A673 (cell line): ENCODE data around the gene FRMD4A. TPM values are rescaled to one million over a fixed set of nuclear protein-coding genes. Genes with fewer than 3 reads are reported as not detected.

Experiments
- BruUV-seq: library from RNA; stranded (reverse); fragments of 400-500 nt; replicated peaks from 2 replicates; lab custom pipeline; 2021; lab: Mats Ljungman, UMichigan
- CTCF ChIA-PET: fragments of 300-600 bp; sonication (Branson Sonifier 250); formaldehyde crosslinking; loops from one replicate; lab custom pipeline; 2022; ENCODE audit warnings: antibody characterized with exemption; lab: Charles Lee
- POLR2A ChIA-PET: fragments of 300-600 bp; sonication (Branson Sonifier 250); formaldehyde crosslinking; loops from one replicate; lab custom pipeline; 2022; ENCODE audit warnings: antibody characterized with exemption; ENCODE audit not compliant: low non-redundant PET; lab: Charles Lee
- DNase-seq: peaks from one replicate; pipeline ENCODE4 v3.0.0-alpha.2; 2015; ENCODE audit warnings: low spot score
- H3K27ac ChIP-seq: fragments of 200-600 bp; sonication (generic); 2 replicates; pipeline ENCODE4 v1.5.1; 2016; ENCODE audit warnings: mixed run types, low read depth, mild to moderate bottlenecking, mixed read lengths, antibody characterized with exemption, low read length; ENCODE audit not compliant: poor library complexity, severe bottlenecking
- H3K27me3 ChIP-seq: fragments of 200-600 bp; sonication (generic); replicated peaks from 2 replicates; pipeline ENCODE4 v1.6.1; 2017; ENCODE audit warnings: mixed run types, low read depth, mild to moderate bottlenecking, mixed read lengths, antibody characterized with exemption, low read length; ENCODE audit not compliant: insufficient read depth, poor library complexity
- H3K36me3 ChIP-seq: fragments of 200-600 bp; sonication (generic); 2 replicates; pipeline ENCODE4 v1.6.1; 2016; ENCODE audit warnings: mixed run types, mild to moderate bottlenecking, mixed read lengths, antibody characterized with exemption, low read length; ENCODE audit not compliant: insufficient read depth, poor library complexity, severe bottlenecking
- H3K4me1 ChIP-seq: fragments of 200-600 bp; sonication (generic); 2 replicates; pipeline ENCODE4 v1.6.1; 2017; ENCODE audit warnings: mixed run types, mild to moderate bottlenecking, mixed read lengths, antibody characterized with exemption, low read length; ENCODE audit not compliant: insufficient read depth, poor library complexity, severe bottlenecking
- H3K4me3 ChIP-seq: fragments of 200-600 bp; sonication (generic); 2 replicates; pipeline ENCODE4 v1.5.1; 2016; ENCODE audit warnings: low read depth, mixed run types, mild to moderate bottlenecking, mixed read lengths, low read length; ENCODE audit not compliant: poor library complexity, severe bottlenecking
- H3K9me3 ChIP-seq: fragments of 200-600 bp; sonication (generic); 2 replicates; pipeline ENCODE4 v1.6.1; 2016; ENCODE audit warnings: mixed run types, low read depth, mild to moderate bottlenecking, mixed read lengths, antibody characterized with exemption, low read length; ENCODE audit not compliant: poor library complexity, severe bottlenecking
- EZH2 ChIP-seq: fragments of 200-600 bp; sonication (generic); IDR thresholded peaks from 2 replicates; pipeline ENCODE4 v1.6.1; 2017; ENCODE audit warnings: borderline replicate concordance, low read depth, mild to moderate bottlenecking, mixed read lengths, antibody characterized with exemption, low read length; ENCODE audit not compliant: poor library complexity, severe bottlenecking
- intact Hi-C: fragments of 100-400 bp; cut with micrococcal nuclease; formaldehyde crosslinking; loops from one replicate; pipeline ENCODE4 v1.10.0; 2022; ENCODE audit not compliant: unreplicated experiment
- total RNA-seq: library from RNA; stranded (reverse); gene quantifications from 2 replicates; pipeline ENCODE4 v1.2.3, GENCODE V29; 2021
- TF ChIP-seq, protein P1 (sequence below): fragments of 300-800, 200-600 bp; sonication (generic); conservative IDR thresholded peaks from 2 replicates; pipeline ENCODE4 v1.5.1; 2017; ENCODE audit warnings: low read depth, mild to moderate bottlenecking, antibody characterized with exemption, low read length, moderate library complexity, mixed read lengths

FRMD4A gene
- total RNA-seq, 1 experiment from 2014 or later: 26.3 TPM

- Histone ChIP-seq H3K27me3 (peaks cover 3% of the 10 kb centered on the region), H3K9me3 (no peaks in the 10 kb centered on the region), H3K36me3 (no peaks in the 10 kb centered on the region), H3K4me3 (no peak overlapping the region), H3K27ac (no peak overlapping the region), H3K4me1 (no peaks in the 10 kb centered on the region)
- no peak for DNase-seq
- intact Hi-C loops: no loop called here
- no TSS peak for BruUV-seq
- ChIA-PET POLR2A (no interaction called here), CTCF (no interaction called here)
- TF ChIP-seq, protein P1, sequence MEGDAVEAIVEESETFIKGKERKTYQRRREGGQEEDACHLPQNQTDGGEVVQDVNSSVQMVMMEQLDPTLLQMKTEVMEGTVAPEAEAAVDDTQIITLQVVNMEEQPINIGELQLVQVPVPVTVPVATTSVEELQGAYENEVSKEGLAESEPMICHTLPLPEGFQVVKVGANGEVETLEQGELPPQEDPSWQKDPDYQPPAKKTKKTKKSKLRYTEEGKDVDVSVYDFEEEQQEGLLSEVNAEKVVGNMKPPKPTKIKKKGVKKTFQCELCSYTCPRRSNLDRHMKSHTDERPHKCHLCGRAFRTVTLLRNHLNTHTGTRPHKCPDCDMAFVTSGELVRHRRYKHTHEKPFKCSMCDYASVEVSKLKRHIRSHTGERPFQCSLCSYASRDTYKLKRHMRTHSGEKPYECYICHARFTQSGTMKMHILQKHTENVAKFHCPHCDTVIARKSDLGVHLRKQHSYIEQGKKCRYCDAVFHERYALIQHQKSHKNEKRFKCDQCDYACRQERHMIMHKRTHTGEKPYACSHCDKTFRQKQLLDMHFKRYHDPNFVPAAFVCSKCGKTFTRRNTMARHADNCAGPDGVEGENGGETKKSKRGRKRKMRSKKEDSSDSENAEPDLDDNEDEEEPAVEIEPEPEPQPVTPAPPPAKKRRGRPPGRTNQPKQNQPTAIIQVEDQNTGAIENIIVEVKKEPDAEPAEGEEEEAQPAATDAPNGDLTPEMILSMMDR: no peak
- no peak for TF ChIP-seq EZH2
These were observed 327.1 kb downstream of the FRMD4A start for GRCh38 chr10:14003517-14004184.

DNA sequence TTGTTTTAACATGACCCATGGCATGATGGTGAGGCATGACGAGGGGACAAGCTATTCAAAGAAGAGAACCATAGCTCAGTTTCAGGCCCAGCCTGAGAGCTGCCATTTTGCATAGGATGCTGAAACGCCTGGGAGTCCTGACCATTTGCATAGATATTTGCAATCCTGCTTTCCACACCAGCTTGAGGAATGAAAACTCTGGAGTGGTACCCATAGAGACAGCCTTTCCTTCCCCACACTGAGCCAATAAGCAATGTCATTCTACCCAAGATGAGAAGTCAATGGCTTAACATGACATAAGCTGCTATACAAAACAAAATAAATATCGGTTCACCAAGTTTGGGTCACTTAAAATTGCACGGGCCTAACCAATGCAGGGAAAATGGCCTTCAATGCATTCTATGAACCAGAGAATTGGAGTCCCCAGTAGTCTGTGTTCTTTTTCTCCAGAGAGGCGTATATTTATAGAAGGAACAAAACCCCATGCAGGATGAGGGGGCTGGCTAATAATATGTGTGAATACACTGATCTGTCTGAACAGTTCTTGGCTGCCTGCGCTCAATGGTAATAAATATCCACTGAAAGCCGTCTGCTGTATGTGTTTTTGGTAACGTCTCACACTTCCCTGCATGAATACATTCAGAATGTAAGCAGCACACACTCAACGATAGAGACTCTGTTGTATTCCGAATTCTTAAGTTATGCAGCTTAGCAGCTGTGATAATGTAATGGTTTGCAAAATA, 329.3 kb downstream of the FRMD4A start:
- intact Hi-C loops: no loop called here
- no peaks in the 10 kb centered on the region for H3K27me3 ChIP-seq
- POLR2A ChIA-PET: no interaction called here
- no peak for TF ChIP-seq EZH2
- TF ChIP-seq, protein P1: no peak
- no peaks in the 10 kb centered on the region for H3K36me3 ChIP-seq
- H3K4me3 ChIP-seq: no peak overlapping the region
- CTCF ChIA-PET: no interaction called here
- BruUV-seq: no TSS peak
- no peak for DNase-seq
- H3K9me3 ChIP-seq: no peaks in the 10 kb centered on the region
- H3K27ac ChIP-seq: no peak overlapping the region
- H3K4me1 ChIP-seq: no peaks in the 10 kb centered on the region

DNA sequence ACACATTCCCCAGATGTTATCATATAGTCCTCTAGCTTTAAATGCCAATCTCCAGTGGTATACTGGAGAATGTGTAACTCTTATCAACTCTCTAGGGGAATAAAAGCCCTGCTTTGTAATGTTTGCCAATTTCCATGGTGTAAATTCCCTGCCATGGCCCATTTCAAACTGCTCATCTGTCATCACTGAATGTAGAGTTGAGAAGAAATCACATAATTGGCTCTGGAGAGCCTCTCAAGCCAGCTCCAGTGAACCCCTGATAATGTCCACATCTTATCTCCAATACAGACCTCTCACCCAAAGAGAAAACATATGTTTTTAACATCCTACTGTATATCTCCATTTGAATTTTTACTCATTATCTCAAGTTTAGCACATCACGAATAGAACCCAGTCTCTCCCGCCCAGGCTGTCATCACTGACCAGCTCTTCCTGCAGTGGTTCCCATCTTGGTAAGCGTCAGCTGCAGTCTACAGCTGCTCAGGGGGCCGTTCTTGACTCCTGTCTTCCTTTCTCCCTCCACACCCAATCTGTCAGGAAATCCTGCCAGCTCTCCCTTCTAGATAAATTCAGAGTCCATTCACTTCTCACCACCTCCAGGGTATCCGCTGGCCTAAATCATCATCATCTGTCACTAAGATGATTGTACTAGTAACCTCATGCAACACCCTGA, 332.4 kb downstream of the FRMD4A start:
- intact Hi-C loops: no loop called here
- CTCF ChIA-PET: no interaction called here

More for the DNA sequence above, 332.4 kb downstream of the FRMD4A start:
- no peaks in the 10 kb centered on the region for H3K36me3 ChIP-seq
- H3K27me3 ChIP-seq: no peaks in the 10 kb centered on the region
- no peak overlapping the region for H3K27ac ChIP-seq
- no peak for DNase-seq
- POLR2A ChIA-PET: no interaction called here
- TF ChIP-seq EZH2: no peak
- TF ChIP-seq, protein P1: no peak
- no TSS peak for BruUV-seq
- H3K4me1 ChIP-seq: no peaks in the 10 kb centered on the region
- H3K9me3 ChIP-seq: no peaks in the 10 kb centered on the region
- H3K4me3 ChIP-seq: no peak overlapping the region
